Hepatic stellate cell (primary cell): ENCODE data around the gene KCNN1.
"Not testable (repeated sequence)": the region's sequence is repeated elsewhere in the genome, so short reads cannot be mapped to it uniquely, and the experiment has no call there.

Experiments used
- DNase-seq: peaks from one replicate; pipeline ENCODE4 v3.0.0; 2011; ENCODE audit warnings: low spot score

KCNN1 gene

DNA sequence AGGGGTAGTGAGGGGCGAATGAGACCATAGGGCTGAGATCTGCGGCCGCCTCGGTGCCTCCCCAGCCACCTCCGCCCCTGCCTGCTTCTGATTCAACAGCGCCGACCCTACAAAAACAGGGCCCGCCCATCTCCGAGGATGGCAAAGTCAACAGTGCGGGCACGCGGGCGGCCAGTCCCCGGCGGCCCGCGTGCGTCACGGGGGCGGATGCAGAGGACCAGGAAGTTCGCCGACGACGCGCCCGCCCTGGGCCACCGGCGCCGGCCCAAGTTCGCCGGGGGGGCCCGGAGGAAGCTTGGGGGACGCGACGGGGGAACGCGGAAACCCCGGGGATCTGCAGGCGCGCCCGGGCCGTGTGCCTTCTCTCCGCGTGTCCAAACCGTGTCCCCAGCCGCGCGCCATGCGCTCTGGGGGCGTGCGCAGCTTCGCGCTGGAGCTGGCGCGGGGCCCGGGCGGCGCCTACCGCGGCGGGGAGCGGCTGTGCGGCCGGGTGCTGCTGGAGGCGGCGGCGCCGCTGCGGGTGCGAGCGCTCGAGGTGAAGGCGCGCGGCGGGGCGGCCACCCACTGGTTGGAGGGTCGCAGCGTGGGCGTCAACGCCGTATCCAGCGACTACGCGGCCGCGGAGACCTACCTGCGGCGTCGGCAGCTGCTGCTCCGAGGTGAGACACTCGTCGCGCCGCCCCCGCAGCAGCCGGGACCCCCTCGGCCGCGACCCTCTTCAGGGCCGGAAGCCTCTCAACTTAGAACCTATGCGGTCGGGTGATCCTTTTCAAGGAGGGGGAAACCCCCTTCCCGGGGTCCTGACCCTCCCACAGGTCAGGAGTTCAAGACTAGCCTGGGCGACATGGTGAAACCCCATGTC is 34.2 kb downstream of the KCNN1 start:
- peak; percentile 98 for DNase-seq

DNA sequence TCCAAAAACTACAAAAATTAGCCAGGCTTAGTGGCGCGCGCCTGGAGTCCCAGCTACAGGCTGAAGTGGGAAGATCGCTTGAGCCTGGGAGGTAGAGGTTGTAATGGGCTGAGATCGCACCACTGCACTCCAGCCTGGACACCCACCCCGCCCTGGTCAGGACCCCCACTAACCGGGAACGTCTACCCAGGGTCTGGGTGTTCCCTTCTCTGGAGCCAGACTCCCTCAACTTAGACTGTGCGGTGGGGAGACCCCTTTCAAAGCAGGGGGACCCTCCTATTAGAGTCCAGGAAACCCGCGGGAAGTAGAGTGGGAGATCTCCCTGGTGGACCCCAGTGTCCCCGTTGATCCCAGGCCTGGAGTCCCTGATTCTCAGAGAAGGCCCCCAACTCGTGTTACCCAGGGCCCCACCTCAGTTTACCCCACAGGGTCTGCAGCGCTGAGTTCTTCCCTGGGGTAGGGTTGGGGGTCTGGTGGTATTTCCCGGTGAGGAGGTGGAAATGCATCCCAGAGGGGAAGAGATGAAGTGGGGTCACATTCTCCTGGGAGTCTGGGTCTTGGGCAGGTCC is 35.0 kb downstream of the KCNN1 start:
- DNase-seq, result no peak

DNA sequence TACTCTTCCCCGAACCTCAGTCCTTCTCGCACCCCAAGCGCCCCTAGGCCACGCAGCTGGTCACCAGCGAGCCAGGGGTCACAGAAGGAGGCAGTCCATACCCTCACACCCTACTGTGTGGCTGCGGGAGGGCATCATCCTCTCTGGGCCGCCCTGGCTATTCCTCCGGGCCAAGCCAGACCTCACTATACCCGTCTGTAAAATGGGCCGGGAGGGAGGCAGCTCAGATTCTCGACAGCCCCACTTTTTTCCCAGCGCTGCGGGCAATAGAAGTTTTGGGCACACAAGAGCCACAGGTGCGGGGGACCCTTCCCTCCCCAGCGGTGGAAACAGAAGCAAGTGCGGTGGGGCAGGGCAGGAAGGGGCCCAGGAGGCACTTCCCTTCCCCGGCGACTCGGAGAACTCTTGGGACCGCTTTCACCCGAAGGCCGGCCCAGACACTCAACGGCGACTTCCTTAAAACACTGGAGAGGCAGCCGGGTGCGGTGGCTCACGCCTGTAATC is 35.5 kb downstream of the KCNN1 start:
- no peak for DNase-seq

GRCh38 chr19:18005750-18006149 is 38.8 kb downstream of the KCNN1 start:
- DNase-seq, result not testable (repeated sequence)

- peak; percentile 90 for DNase-seq
These were observed 40.4 kb downstream of the KCNN1 start for GRCh38 chr19:18007044-18007916.

DNA sequence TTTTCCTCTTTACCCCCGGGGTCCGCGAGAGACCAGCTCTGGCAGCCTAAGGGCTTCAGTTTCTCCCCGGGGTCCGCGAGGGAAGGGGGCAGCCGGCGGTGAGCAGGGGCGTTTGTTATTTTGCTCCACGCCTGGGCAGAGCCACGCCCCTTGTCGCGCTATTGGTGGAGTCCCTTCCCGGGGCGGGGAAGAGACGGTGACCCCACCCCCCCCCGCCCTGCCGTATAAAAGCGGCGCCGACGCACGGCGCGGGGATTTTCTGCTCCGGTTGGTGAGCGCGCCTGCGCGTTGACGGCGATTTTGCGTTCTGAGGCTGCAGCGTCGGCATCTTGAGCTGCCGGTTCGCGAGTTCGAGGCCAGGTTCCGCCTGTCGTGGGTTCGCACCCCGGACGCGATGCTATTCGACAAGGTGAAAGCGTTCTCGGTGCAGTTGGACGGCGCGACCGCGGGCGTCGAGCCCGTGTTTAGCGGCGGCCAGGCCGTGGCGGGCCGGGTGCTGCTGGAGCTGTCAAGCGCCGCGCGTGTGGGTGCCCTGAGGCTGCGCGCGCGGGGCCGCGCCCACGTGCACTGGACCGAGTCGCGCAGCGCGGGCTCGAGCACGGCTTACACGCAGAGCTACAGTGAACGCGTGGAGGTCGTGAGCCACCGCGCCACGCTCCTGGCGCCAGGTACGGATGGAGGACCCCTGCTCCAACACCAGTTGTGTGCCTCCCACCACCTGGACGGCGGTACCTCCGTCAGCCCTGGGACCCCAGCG is 41.2 kb downstream of the KCNN1 start, which contains the start of gene ARRDC2:
TSS of gene ARRDC2 (plus strand) at position 254 of the 757 bp plus-strand sequence. CDS start at position 395, 141 bp downstream.
- DNase-seq, result peak; percentile 99

DNA sequence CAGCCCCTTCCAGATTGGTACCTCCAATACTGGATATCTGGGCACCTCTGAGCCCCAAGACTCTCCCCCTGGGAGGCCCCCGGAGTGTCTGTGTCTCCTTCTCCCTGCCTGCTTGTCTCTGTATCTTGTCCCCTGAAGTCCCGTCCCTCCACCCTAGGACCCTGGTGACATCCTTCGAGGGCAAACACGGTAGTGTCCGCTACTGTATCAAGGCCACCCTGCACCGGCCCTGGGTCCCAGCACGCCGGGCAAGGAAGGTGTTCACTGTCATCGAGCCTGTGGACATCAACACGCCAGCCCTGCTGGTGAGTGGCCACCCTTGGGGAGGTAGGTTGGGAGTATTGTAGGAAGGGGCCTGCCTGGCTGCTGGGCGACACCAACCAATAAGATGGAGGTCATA is 41.9 kb downstream of the KCNN1 start:
- no peak for DNase-seq

DNA sequence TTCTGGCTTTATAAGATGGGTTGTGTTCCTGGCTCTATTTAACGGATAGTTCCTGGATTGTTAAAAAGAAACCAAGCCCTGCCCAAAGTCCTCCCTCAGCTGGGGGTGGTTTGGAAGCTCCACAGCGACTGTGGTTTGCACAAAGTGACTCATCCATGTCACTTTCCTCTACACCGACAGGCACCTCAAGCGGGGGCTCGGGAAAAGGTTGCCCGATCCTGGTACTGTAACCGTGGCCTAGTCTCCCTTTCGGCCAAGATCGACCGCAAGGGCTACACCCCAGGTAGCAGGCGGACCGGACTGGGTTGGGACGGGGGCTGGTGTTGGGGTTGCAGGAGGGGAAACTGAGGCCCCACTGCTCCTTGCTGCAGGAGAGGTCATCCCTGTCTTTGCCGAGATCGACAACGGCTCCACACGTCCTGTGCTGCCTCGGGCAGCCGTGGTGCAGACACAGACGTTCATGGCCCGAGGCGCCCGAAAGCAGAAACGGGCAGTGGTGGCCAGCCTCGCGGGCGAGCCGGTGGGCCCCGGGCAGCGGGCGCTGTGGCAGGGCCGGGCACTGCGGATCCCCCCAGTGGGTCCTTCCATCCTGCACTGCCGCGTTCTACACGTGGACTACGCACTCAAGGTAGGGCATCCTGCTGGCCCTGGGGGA is 42.6 kb downstream of the KCNN1 start:
- no peak for DNase-seq

DNA sequence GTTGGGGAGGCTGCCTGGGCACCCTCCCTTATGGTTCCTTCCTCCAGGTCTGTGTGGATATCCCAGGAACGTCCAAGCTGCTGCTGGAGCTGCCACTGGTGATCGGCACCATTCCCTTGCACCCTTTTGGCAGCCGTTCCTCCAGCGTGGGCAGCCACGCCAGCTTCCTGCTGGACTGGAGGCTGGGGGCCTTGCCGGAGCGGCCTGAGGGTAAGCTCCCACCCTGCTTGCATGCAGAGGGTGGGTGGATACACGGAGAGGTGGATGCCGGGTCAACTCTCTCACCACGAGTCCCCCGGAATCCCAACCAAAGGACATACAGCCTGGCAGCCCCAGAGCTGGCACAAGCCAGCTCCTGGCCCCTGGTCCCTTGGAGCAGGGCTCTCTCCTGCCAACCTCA is 43.2 kb downstream of the KCNN1 start:
- no peak for DNase-seq

GRCh38 chr19:18013210-18014111 is 46.6 kb downstream of the KCNN1 start:
- DNase-seq, result no peak

GRCh38 chr19:18014197-18014596 is 47.3 kb downstream of the KCNN1 start:
- no peak for DNase-seq

DNA sequence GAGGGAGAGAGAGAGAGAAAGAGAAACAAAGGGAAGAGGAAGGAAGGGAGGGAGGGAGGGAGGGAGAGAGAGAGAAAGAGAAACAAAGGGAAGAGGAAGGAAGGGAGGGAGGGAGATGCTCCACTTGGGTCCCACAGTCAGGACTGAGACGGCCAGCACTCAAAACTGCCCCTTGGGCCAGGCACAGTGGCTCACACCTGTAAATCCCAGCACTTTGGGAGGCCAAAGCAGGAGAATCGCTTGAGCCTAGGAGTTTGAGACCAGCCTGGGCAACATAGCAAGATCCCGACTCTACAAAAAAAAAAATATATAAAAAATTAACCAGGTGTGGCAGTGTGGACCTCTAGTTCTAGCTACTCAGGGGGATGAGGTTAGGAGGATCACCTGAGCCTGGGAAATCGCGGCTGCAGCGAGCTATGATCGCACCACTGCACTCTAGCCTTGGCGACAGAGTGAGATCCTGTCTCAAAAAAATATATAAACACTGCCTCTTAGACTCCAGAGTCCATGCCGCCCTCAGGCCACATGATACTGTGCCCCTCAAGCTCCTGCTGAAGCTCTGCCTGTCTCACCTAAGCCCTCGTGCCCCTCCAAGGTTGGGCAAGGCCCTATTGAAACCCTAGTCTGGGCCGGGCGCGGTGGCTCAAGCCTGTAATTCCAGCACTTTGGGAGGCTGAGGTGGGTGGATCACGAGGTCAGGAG is 49.5 kb downstream of the KCNN1 start:
- no peak for DNase-seq

DNA sequence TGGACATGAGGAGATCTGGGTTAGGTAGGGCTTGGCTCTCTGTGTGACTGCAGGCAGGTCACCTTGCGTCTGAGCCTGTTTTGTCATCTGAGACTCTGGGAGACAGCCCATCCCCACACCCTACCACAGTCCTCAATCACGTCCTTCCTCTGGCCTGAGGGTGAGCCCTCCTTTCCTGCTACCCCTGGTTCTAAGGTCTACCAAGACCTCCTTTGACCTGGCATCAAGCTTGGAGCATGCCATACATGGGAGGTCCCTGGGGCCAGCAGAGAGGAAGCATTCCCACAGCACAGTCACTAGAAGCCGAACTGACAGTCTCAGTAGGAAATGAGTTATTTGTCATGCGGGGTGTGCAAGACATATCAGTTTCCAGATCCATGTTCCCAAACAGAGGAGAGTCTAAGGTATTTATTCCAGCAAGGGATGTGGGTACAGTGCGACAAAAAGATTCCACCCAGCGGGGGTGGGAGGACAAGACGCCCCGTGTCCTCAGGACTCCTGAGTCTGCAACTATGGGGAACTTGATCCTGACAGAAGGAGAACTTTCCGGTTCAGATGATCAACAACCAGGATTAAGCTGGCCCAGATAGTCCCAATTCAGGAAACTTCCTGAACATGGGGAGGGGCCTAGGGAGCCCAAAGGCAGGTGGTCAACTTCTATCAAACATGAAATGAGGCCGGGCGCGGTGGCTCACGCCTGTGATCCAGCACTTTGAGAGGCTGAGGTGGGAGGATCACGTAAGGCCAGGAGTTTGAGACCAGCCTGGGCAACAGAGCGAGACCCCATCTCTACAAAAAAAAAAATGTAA is 50.6 kb downstream of the KCNN1 start:
- DNase-seq, result no peak

DNA sequence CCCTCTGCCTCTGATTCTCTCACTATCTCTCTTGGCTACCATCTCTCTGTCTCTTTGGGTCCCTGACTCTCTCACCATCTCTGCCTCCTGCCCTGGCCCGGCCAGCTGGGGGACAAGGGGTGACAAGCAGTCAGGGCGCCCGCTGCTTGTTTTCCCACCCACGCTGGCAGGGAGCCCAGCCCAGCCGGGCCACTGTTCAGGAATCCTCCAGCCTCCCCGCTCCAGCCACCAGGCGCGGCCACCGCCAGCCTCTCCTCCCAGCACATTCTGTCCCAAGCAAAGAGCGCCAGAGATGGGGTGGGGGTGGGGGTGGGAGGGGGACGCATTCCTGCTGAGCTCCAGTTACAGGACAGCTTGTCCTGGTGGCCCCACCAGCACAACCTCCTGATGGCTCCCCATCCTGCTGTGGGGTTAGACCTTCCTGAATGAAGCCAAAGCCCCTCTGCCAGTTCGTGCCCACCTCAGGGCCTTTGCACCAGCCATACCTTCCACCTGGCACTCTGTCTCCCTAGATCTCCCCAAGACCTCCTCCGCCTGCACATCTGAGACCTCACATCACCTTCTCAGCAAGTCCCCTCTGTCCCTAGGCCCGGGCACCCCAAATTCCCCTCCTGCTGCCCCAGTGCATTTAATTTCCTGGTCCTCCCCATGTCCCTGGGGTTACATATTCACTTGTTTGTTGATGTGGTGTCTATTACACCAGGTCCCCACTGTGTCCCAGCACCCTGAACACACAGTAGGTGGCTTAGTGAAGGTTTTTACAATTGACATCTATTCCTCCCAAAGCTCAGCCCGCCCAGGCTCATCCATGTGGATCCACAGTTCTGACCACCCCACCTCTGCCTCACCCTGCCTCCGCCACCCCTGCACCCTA is 53.5 kb downstream of the KCNN1 start:
- DNase-seq, result peak; percentile 86

- peak; percentile 90 for DNase-seq
These were observed 54.3 kb downstream of the KCNN1 start for GRCh38 chr19:18021121-18021755.

- no peak for DNase-seq
These were observed 56.8 kb downstream of the KCNN1 start for GRCh38 chr19:18023622-18024251.

DNA sequence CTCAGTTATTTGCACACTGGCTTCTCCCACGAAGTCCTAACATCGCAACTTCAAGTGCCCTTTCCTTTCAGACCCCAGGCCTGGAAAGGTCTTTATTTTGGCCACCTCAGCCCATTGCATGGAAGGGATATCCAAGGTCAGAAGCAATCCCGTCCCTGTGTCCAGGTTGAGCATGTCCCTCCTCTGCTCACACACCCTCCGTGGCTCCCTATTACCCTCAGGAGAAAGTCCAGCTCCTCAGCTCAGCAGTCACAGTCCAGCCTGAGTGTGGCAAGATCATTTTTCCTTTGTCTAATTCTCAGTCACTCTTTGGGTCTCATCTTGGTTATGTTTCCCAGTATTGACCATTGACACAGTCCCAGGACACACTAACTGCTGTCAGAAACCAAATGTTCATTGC is 60.2 kb downstream of the KCNN1 start:
- no peak for DNase-seq
